DLD1 (cell line): ENCODE results near the gene ARHGAP9.
"Not testable (repeated sequence)": the region's sequence is repeated elsewhere in the genome, so short reads cannot be mapped to it uniquely, and the experiment has no call there.

Source experiments
- in situ Hi-C: cut with HindIII; loops from 2 replicates; pipeline ENCODE4 v1.10.0; 2017; ENCODE audit warnings: low sequenced_read_pairs

The ARHGAP9 gene

DNA sequence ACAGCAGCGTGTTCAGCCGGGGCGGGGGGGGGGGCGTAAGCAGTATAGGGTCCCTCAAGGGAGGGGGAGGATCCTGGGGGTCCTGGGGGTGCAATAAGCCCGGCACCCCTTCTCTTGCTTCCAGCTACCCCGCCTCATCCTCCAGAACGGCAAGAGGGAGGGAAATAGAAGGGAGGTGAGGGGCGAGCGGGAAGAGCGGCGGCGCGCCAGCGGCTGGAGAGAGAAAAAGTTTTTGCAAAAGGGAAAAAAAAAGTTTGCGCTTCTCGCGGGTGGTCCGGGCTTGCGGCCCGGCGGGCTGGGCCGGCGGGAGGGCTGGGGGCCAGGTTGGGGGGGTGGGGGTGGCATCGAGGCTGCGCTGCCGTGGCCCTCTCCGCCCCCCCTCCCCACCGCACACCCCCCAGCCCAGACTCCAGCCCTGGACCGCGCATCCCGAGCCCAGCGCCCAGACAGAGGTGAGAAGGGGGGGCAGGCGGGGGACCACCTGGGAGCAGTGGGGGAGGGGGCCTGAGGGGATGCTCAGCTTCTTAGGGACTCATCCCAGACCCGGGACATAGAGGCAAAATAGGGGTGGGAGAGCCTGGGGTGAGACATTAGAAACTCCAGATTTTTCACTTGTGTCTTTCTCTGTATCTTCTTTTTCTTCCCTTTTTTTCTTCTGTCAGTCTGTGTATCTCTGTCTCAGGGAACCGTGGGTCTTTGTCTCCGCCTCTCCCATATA is 19.8 kb downstream of the ARHGAP9 start, which contains the start of gene GLI1:
Gene GLI1, plus strand, starts transcription at position 36 of the 718 bp plus-strand sequence. CDS start 3,907 bp downstream, outside the sequence.
- in situ Hi-C loops, result no loop called here

DNA sequence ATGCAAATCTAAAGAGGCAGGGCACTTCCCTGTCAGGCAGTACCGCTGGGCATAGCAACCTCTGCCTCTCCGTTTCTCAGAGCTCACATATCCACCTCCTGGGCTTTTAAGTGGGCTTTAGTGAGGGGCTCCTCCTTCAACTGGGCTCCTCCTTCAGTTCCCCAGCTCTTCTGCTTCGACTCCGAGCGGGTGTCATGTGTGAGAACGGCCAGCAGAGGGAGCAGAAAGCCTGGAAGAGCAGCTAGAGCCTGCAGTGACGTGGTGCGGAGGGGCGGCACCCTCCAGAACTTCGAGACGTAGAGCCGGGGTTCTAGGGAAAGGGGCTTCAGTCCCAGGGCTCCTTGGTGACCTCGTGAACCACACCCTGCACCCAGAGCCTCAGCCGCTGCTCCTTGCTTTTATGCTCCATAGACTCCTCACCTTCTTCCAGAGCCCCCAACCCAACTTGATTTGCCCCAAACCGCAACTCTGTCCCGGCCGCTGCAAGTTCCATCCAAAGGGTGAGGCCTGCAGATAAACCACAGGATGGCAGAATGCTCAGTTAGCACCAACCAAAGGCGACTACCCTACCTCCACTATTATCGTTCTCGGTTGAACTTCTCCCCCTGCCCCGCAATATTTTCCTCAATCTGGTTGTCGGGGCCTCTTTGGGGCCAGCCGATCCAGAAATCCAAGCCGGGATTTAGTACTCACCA is 20.5 kb downstream of the ARHGAP9 start:
- in situ Hi-C loops, result no loop called here

DNA sequence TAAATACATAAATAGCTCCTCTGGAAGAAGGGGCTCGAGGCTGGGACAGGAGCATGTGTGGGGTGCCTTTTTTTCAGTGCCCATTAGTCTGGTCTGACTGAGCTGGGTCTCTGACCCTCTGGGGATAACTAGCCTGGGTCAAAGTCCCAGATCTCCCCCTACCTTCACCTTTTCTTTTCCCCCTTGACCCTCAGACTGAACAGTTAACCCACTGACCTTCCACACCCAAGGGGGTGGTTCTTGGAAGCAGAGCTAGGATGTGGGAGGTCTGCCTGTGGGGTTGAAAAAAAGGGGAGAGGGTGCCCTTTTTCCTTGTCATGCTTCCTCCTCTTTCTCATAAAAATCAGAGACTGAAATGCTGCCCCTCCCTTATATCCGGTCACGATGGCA is 21.0 kb downstream of the ARHGAP9 start:
- in situ Hi-C loops, result no loop called here

DNA sequence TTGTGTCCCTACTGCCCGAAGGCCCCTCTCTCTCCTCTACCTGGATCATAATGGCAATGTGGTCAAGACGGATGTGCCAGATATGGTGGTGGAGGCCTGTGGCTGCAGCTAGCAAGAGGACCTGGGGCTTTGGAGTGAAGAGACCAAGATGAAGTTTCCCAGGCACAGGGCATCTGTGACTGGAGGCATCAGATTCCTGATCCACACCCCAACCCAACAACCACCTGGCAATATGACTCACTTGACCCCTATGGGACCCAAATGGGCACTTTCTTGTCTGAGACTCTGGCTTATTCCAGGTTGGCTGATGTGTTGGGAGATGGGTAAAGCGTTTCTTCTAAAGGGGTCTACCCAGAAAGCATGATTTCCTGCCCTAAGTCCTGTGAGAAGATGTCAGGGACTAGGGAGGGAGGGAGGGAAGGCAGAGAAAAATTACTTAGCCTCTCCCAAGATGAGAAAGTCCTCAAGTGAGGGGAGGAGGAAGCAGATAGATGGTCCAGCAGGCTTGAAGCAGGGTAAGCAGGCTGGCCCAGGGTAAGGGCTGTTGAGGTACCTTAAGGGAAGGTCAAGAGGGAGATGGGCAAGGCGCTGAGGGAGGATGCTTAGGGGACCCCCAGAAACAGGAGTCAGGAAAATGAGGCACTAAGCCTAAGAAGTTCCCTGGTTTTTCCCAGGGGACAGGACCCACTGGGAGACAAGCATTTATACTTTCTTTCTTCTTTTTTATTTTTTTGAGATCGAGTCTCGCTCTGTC is 22.8 kb downstream of the ARHGAP9 start:
- in situ Hi-C loops, result no loop called here

DNA sequence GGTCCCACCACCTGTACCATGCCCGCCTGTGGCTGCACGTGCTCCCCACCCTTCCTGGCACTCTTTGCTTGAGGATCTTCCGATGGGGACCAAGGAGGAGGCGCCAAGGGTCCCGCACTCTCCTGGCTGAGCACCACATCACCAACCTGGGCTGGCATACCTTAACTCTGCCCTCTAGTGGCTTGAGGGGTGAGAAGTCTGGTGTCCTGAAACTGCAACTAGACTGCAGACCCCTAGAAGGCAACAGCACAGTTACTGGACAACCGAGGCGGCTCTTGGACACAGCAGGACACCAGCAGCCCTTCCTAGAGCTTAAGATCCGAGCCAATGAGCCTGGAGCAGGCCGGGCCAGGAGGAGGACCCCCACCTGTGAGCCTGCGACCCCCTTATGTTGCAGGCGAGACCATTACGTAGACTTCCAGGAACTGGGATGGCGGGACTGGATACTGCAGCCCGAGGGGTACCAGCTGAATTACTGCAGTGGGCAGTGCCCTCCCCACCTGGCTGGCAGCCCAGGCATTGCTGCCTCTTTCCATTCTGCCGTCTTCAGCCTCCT is 23.4 kb downstream of the ARHGAP9 start:
- in situ Hi-C loops, result no loop called here

DNA sequence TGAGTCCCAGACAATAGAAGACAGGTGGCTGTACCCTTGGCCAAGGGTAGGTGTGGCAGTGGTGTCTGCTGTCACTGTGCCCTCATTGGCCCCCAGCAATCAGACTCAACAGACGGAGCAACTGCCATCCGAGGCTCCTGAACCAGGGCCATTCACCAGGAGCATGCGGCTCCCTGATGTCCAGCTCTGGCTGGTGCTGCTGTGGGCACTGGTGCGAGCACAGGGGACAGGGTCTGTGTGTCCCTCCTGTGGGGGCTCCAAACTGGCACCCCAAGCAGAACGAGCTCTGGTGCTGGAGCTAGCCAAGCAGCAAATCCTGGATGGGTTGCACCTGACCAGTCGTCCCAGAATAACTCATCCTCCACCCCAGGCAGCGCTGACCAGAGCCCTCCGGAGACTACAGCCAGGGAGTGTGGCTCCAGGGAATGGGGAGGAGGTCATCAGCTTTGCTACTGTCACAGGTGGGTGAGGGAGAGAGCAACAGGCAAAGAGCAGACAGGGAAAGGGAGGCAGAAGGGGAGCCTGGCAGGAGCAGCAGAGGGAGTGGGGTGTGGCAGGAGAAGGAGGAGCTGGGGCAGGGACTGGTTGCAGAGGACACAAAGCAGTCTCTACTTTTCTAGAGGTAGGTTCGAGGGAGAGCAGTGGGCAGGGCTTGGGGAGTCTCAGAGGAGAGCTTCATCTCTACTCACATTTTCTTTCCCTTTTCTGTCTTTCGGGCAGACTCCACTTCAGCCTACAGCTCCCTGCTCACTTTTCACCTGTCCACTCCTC is 24.1 kb downstream of the ARHGAP9 start:
- in situ Hi-C loops, result no loop called here

DNA sequence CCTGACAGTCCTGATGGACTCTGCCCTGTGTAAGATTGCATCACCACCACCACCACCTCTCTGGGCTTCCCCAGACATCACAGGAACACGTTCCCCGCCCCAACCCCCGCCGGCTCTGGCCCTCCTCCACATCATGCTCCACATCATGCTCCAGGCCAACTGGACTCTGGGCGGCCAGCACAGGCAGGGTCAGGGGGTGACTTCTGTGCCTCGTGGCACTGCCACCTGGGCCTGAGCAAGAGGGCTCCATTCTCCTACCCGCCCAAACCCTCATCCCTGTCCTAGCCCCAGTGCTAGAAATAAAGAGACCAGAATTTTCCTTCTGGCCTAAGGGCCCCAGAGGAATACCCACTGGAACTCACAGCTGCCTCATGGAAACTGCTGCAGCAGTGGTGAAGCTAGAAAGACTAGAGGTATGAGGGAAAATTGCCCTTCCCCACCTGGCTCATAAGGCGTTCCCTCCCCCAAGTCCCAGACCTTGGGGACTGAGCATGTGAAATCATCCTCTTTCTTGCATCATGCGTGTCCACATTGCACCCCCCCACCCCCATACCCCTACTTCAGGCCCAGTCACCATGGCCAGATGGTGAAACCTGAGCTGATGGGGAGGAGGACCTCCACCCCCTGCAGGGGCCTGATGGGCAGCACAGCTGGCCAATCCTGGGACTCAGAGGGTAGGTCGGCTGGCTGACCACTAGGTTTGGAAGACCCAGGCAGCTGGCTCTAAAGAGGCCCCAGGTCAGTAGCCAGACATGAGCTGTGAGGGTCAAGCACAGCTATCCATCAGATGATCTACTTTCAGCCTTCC is 24.9 kb downstream of the ARHGAP9 start, which contains the start of gene INHBE:
Gene INHBE, plus strand, starts transcription at position 742 of the 808 bp plus-strand sequence. CDS start 230 bp downstream, outside the sequence.
- in situ Hi-C loops, result no loop called here

DNA sequence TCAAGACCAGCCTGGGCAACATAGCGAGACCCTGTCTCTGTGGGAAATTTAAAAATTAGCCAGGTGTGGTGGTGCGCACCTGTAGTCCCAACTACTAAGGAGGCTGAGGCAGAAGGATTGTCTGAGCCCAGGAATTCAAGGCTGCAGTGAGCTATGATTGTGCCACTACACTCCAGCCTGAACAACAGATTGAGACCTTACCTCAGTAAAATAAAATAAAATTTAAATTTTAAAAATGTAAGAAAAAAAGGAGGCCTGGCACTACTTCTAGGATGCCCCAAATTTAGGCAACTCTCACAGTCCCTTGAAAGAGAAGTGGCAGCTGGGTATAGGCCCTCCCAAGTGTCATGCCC is 25.5 kb downstream of the ARHGAP9 start:
- in situ Hi-C loops, result no loop called here

DNA sequence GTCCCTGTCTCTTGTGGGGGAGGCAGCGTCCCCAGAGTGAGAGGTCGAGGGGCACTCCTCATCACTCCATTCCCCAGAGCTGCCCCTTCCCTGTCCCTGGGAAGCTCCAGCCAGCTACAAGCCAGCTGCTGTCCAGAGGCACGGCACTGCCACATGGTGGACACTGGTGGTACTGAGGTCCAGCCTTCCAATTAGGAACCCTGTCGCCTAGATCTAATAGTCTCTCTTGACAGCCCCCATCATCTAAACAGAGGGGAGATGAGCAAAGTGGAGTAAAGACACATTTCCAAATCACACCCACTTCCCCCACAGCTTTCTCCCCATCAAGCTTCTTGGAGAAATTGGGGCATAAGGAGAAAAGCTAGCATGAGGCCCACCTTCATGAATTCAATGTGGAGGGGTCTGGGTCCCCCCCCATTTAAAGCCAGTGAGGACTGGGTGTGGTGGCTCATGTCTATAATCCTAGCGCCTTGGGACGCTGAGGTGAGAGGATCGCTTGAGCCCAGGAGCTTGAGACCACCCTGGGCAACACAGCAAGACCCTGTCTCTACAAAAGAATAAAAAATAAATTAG is 26.6 kb downstream of the ARHGAP9 start:
- in situ Hi-C loops, result no loop called here

DNA sequence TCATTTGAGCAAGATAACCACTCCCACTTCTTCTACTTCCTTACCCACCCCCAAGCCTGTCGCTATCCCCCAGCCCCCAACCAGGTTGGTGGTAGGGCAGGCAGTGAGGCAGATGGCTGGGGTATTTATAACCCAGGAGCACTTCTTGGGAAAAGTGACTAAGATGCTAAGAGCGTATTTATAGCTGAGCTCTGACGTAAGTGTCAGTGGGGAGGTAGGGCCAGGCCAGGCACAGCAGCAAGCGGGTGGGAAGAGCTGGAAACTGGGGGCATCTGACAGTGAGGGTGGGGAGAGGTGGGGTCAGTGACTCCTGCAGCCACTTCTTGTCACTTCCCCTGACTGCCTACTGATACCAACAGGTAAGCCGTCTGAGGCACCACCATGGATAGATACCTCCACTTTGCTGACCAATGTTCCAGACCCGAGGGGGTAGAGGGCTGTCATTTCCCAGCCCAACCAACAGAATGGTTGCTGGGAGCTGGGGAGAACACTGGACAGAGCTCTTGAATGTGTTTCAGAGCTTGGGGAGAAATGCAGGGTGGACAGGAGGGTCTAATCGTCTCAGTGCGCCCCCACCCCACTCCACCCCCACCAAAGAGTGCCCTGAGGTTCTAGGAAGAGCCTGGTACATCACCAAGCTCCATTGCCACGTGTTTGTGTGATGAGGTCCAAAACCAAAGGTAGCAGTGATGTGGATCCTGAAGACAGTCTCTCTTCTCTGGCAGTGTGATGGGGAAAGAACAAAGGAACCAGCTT is 27.3 kb downstream of the ARHGAP9 start:
- in situ Hi-C loops, result no loop called here

DNA sequence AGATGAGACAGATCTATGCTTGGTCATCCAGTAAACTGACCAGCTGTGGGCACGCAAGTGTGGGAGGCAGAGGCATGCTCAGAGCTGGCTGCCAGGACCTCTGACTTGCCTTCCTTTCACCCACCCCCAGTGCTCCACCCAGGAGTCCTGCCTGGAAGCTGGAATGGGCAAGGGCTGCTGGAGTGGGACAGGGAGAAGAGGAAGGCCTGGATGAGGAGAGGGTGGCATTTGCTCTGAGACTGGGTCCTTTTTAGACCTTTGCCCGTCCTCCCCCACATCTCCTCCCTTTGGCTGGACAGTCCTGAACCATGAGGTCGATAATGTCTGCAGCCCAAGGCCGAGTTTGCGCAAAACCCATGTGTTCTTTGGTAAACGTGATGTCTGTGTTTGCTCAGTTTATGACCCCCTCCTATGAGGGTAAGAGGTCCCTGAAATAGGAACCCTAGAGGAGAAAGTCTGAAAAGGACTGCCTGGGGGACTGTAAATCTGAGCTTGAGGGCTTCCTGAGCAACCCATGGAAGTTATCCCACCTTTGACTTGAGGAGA is 28.4 kb downstream of the ARHGAP9 start:
- in situ Hi-C loops, result no loop called here

DNA sequence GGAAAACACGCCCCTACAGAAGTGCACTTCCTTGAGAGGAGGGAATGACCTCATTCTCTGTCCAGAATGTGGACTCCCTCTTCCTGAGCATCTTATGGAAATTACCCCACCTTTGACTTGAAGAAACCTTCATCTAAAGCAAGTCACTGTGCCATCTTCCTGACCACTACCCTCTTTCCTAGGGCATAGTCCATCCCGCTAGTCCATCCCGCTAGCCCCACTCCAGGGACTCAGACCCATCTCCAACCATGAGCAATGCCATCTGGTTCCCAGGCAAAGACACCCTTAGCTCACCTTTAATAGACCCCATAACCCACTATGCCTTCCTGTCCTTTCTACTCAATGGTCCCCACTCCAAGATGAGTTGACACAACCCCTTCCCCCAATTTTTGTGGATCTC is 29.6 kb downstream of the ARHGAP9 start:
- in situ Hi-C loops, result no loop called here

DNA sequence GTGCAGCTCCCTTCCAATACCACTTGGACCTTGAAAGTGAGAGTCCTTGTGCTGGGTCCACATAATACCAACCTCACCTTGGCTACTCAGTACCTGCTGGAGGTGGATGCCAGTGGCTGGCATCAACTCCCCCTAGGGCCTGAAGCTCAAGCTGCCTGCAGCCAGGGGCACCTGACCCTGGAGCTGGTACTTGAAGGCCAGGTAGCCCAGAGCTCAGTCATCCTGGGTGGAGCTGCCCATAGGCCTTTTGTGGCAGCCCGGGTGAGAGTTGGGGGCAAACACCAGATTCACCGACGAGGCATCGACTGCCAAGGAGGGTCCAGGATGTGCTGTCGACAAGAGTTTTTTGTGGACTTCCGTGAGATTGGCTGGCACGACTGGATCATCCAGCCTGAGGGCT is 30.3 kb downstream of the ARHGAP9 start:
- in situ Hi-C loops, result no loop called here

DNA sequence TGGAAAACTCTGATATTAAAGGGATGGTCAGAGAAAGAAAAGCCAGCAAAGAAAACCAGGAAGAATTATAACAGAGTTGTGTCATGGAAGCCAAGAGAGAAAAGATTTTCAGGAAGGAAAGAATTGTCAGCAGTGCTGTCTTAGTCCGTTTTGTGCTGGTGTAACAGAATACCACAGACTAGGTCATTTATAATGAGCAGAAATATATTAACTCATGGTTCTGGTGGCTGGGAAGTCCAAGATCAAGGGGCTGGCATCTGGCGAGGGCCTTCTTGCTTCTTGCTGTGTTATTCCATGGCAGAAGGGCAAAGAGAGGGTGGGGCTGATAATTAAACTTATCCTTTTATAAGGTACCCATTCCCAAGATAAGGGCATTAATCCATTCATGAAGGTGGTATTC is 31.0 kb downstream of the ARHGAP9 start:
- in situ Hi-C loops, result no loop called here

DNA sequence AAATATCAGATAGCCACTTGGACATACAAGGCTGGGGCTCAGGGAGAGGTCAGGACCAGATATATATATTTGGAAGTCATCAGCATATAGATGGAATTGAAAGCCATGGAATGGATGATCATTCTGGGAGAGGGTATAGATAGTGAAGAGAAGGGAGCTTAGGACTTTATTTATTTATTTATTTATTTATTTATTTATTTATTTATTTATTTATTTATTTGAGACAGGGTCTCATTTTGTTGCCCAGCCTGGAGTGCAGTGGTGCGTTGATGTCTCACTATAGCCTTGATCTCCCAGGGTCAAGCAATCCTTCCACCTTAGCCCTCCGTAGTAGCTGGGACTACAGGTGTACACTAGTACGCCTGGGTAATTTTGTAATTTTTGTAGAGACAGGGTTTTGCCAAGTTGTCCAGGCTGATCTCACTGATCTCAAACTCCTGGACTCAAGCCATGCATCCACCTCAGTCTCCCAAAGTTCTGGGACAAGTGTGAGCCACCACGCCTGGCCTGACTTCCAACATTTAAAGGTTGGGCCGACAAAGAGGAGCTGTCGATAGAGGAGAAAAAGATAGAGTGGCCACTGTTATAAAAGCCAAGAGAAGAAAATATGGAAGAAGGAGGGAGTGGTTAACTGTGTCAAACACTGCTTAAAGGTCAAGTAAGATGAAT is 33.2 kb downstream of the ARHGAP9 start:
- in situ Hi-C loops, result no loop called here

DNA sequence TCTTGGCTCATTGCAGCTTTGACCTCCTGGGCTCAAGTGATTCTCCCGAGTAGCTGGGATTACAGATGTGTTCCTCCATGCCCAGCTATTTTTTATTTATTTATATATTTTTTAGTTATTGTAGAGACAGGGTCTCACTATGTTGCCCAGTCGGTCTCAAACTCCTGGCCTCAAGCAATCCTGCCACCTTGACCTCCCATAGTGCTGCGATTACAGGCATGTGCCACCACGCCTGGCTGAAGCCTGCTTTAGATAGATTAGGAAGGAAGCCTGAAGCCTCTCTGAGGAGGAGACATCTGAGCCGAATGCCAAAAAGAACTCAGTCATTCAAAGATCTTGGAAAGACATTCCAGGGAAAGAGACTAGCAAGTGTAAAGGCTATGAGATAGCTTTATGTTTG is 34.9 kb downstream of the ARHGAP9 start:
- in situ Hi-C loops, result no loop called here

DNA sequence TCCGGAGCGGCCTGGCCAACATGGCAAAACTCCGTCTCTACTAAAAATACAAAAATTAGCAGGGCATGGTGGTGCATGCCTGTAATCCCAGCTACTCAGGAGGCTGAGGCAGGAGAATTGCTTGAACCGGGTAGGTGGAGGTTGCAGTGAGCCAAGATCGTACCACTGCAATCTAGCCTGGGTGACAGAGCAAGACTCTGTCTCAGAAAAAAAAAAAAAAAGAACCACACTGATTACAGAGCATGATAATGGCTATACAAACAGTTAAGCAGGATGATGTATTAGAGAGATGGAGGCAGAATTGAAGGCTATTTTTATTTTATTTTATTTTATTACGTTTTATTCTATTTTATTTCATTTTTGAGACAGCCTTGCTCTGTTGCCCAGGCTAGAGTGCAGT is 35.3 kb downstream of the ARHGAP9 start:
- in situ Hi-C loops, result not testable (repeated sequence)

DNA sequence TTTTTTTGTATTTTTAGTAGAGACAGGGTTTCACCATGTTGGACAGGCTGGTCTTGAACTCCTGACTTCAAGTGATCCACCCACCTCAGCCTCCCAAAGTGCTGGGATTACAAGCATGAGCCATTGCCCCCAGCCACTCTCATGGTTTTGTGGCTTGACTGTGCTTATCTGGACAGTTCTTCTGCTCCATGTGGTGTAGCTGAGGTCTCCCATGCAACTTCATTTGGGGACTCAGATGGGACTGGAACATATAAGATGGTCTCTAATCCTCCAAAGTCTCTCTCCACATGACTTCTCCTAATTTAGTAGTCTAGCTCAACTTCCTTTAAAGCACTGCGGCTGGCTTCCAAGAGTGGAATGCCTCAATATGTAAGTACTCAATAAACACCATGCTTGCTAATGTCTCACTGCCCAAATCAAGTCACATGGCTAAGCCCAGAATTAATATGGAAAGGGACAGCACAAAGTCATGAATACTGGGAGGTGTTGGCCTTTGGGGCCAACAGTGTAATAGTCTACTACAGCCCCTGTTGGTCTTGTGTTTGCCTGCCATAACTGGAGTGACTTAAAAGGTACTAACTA is 37.7 kb downstream of the ARHGAP9 start:
- in situ Hi-C loops, result no loop called here
